SJCRH30 (cell line): ENCODE results near the gene DPP4. TPM values are rescaled to one million over a fixed set of nuclear protein-coding genes. Genes with fewer than 3 reads are reported as not detected.
"Not testable (repeated sequence)": the region's sequence is repeated elsewhere in the genome, so short reads cannot be mapped to it uniquely, and the experiment has no call there.

ENCODE experiments used
- DNase-seq, 2 experiments: peaks; one replicate each; pipeline ENCODE4 v3.0.0-alpha.2; 2015 to 2020
- H3K27ac ChIP-seq: fragments of 250-450 bp; sonication (Bioruptor Pico); 2 replicates; pipeline ENCODE4 v1.5.1; 2020; ENCODE audit warnings: mild to moderate bottlenecking, moderate library complexity
- H3K27me3 ChIP-seq: fragments of 250-450 bp; sonication (Bioruptor Pico); 2 replicates; pipeline ENCODE4 v1.5.1; 2020; ENCODE audit warnings: mild to moderate bottlenecking, moderate library complexity
- H3K36me3 ChIP-seq: fragments of 250-450 bp; sonication (Bioruptor Pico); 2 replicates; pipeline ENCODE4 v1.5.1; 2020; ENCODE audit warnings: mild to moderate bottlenecking, moderate library complexity
- H3K4me1 ChIP-seq: fragments of 250-450 bp; sonication (Bioruptor Pico); 2 replicates; pipeline ENCODE4 v1.5.1; 2020; ENCODE audit warnings: mild to moderate bottlenecking, moderate library complexity
- H3K4me3 ChIP-seq: fragments of 250-450 bp; sonication (Bioruptor Pico); 2 replicates; pipeline ENCODE4 v1.5.1; 2020; ENCODE audit warnings: mild to moderate bottlenecking, moderate library complexity
- H3K9me3 ChIP-seq: fragments of 250-450 bp; sonication (Bioruptor Pico); replicated peaks from 2 replicates; pipeline ENCODE4 v1.5.1; 2020; ENCODE audit warnings: mild to moderate bottlenecking, moderate library complexity
- total RNA-seq: library from RNA; depleted of rRNA; stranded (reverse); fragments of >200 nt; shearing (Covaris generic); gene quantifications from 2 replicates; pipeline ENCODE4 v1.2.3, GENCODE V29; 2014

The DPP4 gene
- total RNA-seq, 1 experiment from 2014 or later = not detected

DNA sequence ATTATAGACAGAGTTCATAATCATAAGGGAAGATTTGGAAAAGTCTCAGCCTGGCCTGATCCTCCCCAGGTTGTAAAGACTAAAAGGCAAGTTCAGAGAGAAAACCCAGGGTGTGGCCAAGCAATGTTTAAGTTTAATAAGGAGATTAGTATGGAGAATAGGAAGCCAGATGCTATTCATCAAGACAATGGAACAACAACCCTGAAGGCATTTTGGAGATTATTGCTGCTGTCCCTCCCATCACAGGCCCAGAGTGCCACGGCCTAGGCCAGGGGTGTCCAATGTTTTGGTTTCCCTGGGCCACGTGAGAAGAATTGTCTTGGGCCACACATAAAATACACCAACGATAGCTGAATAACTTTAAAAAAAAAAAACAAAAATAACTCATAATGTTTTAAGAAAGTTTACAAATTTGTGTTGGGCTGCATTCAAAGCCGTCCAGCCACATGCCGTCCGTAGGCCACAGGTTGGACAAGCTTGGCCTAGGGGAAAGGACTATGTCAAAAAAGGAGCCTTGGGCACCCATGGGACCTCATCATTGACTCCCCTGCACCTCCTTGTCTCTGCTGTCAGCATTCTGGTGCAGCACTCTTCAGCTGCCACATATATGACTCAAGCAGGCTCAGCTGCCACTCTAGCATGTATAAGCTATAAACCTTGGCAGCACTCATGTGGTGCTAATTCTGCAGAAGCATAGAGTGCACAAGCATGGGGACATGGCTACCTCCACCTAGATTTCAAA, 20.8 kb downstream of the DPP4 start:
- no peak for DNase-seq
- Histone ChIP-seq H3K4me1 (no peaks in the 10 kb centered on the region), H3K27me3 (no peaks in the 10 kb centered on the region), H3K36me3 (no peaks in the 10 kb centered on the region), H3K4me3 (no peak overlapping the region), H3K9me3 (no peaks in the 10 kb centered on the region), H3K27ac (no peak overlapping the region)

DNA sequence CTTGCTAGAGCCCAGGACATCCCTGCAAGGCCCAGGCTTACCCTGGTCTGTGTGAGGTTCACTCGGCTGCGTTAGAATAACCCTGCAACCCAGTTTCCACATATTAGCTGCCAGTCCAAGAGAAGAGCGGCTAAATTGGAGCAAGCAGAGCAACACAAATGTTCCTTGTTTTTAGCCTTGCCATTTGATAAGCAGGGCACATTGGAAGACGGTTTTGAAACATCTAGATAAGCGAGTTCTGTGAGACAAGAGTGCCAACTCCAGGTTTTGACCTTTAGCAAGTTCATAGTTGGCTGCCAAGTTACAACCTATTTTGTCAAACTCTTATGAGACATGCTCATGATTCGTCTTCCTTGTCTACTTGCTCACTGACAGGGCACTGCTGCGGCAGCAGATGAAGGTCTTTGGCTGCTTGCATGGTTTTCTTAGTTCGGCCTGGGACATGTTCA, 23.5 kb downstream of the DPP4 start:
- DNase-seq = no peak
- Histone ChIP-seq H3K4me1 (no peaks in the 10 kb centered on the region), H3K4me3 (no peak overlapping the region), H3K9me3 (no peaks in the 10 kb centered on the region), H3K36me3 (no peaks in the 10 kb centered on the region), H3K27ac (no peak overlapping the region), H3K27me3 (no peaks in the 10 kb centered on the region)

DNA sequence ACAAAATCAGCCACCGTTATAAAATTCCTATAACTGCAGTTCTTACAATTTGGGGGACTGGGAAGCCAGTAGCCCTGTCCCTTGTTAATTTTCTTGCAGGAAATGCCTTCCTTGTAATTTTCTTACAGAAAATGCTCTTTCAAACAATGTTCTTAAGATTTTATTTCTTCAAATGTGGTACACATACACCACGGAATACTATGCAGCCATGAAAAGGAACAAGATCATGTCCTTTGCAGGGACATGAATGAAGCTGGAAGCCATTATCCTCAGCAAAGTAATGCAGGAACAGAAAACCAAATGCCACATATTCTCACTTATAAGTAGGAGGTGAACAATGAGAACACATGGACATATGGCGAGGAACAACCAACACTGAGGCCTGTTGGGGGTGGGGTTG, 24.9 kb downstream of the DPP4 start:
- H3K27me3 ChIP-seq, H3K27ac ChIP-seq, H3K36me3 ChIP-seq, H3K4me1 ChIP-seq, H3K9me3 ChIP-seq, H3K4me3 ChIP-seq, DNase-seq: not testable (repeated sequence)

DNA sequence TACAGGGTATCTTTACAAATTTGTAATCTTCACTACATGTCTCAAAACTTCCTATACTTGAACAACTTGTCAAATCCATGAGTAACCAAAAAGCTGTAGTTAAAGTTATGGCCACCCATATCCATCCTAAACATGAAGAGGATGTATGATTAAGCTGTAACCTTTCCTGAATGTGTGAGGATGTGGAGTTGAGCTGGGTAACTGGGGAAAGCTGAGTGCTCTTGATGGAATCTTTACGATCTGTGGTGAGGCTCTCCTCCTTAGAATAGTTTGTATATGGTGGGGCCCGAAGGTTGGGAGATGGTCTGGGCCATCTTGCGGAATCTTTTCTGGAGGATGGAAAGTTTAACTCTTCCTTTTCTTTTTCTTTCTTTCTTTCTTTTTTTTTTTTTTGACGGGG, 29.4 kb downstream of the DPP4 start:
- no peaks in the 10 kb centered on the region for H3K4me1 ChIP-seq
- no peak overlapping the region for H3K4me3 ChIP-seq
- H3K27me3 ChIP-seq = no peaks in the 10 kb centered on the region
- DNase-seq = no peak
- H3K36me3 ChIP-seq = no peaks in the 10 kb centered on the region
- no peaks in the 10 kb centered on the region for H3K9me3 ChIP-seq
- H3K27ac ChIP-seq = no peak overlapping the region

DNA sequence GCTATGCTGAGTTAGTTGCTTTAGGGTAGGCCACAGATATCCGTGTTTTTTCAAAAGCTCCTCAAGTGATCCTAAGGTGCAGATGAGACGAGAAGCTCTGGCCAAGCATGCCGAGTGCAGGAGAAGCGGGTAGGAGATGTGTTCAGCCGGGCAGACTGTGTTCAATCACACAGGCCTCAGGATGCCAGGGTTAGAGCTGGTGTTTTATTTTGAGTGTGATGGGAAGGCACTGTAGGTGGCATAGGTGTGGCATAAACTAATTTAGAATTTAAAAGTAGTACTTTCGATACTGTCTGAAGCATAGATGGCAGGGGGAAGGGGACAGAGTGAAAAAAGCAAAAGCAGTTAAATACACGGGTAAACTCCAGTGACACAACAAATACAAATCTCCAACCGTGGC, 30.9 kb downstream of the DPP4 start:
- Histone ChIP-seq H3K4me1 (no peaks in the 10 kb centered on the region), H3K27me3 (no peaks in the 10 kb centered on the region), H3K27ac (no peak overlapping the region), H3K9me3 (no peaks in the 10 kb centered on the region), H3K4me3 (no peak overlapping the region), H3K36me3 (no peaks in the 10 kb centered on the region)
- no peak for DNase-seq

DNA sequence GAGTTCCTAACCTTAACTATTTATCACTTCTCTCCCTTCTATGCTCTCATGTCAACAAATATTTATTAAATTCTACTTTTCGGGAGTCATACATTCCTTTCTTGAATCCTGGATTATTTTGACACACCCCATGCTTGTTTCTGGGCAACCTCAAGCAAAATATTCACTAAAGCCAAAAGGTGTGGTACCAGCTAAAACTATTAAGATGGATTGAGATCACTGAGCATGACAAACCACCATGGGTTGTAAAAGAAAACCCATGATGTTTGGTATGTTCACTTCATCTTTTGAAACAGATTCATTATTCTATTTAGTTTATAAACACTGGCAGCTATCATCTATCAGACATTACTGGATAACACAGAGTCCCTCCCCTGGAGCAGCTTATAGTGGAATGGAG, 32.5 kb downstream of the DPP4 start:
- H3K27ac ChIP-seq = no peak overlapping the region
- H3K4me3 ChIP-seq = no peak overlapping the region
- no peaks in the 10 kb centered on the region for H3K27me3 ChIP-seq
- H3K4me1 ChIP-seq = no peaks in the 10 kb centered on the region
- no peaks in the 10 kb centered on the region for H3K9me3 ChIP-seq
- no peaks in the 10 kb centered on the region for H3K36me3 ChIP-seq
- no peak for DNase-seq

DNA sequence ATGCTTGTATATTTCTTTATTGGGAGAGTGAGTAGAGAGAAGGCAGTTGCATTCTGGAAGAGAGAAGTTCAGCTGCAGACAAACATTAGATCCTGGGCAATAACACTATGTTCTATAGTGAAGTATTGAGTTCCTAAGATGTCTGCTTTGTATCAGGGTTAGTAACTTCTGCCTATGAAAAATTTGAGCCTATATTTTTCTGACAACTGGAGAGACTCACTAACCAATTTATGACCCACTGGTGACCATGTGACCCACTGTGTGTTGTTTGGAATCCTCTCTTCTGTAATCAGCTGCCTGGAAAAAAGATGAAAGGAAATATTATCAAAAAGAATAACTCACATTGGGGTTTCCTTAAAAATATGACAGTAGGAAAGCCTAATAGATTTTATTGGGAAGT, 35.3 kb downstream of the DPP4 start:
- no peak overlapping the region for H3K4me3 ChIP-seq
- no peaks in the 10 kb centered on the region for H3K9me3 ChIP-seq
- DNase-seq = no peak
- H3K4me1 ChIP-seq = no peaks in the 10 kb centered on the region
- H3K27ac ChIP-seq = no peak overlapping the region
- no peaks in the 10 kb centered on the region for H3K36me3 ChIP-seq
- H3K27me3 ChIP-seq = no peaks in the 10 kb centered on the region

DNA sequence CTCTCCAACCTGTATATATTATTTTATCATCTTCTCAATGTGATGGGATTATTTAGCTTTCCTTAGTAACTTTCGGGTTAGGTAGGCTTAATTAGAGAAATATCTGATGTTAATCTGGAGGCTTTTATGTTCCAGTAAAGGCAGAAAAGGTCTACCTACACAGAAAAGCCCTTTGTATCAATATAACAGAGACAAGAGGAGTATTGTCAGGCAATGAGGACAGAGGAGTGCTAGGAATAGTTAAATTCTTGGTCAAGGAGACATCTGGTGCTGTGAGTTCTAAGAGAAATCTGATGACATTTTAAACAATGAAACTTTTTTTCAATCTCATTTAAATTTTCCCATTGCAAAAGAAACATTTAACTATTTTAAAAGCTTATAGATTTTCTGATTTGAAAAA, 36.1 kb downstream of the DPP4 start:
- Histone ChIP-seq H3K9me3 (no peaks in the 10 kb centered on the region), H3K36me3 (no peaks in the 10 kb centered on the region), H3K27me3 (no peaks in the 10 kb centered on the region), H3K4me1 (no peaks in the 10 kb centered on the region), H3K27ac (no peak overlapping the region), H3K4me3 (no peak overlapping the region)
- DNase-seq = no peak

DNA sequence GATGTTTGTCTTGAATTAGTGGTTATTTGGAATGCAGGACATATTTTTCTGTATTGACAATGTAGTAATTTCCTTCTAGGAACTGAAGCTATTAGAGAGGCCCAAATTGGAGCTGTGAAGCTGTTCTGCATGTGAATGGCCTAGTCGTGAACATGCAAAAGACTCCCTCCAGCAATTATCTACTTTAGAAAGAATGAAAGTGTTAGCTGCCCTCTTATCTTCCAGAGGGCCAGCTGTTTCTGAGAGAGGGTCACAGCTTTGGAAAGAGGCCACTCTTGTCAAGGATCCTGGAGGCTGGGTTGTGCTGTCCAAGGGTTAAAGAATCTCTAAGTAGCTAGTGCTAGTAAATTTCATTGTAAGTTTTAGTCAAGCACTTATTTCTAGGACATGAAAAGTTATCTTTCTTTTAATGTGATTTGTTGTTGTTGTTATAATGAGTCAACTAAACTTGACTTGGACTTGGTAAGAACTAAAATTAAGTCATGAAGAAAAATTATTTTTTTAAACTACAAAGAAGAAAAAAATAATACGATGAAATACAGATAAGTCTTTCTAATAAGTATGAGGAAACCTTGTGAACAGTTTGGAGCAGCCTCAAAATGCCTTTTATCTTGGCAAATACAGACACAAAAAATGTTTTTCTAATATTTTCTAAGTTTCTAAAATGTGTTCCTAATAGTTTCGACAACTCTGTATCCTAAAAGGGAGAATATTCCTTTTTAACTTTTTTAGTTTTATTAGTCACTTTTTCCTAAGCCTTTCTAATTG, 36.8 kb downstream of the DPP4 start:
- no peak for DNase-seq
- no peaks in the 10 kb centered on the region for H3K36me3 ChIP-seq
- H3K27me3 ChIP-seq = no peaks in the 10 kb centered on the region
- H3K27ac ChIP-seq = no peak overlapping the region
- H3K4me1 ChIP-seq = no peaks in the 10 kb centered on the region
- H3K9me3 ChIP-seq = no peaks in the 10 kb centered on the region
- H3K4me3 ChIP-seq = no peak overlapping the region

DNA sequence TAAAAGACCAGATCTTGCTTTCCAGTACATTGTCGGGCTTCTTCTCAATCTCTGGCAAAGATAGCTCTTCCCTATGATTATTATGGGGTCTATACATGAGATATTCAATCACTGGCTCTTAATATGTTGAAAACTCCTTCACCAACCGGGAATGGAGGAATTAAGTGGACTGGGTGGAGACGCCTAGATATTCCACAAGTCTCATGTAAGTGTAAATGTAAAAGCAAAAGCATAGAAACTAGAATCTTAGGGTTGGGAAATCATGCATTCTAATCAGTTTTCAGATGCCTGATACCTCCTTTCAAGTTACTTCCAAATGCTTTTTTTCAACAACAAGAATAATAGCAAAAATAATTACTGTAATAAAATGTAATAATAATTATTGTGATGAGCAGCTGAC, 38.0 kb downstream of the DPP4 start:
- no peaks in the 10 kb centered on the region for H3K27me3 ChIP-seq
- H3K4me1 ChIP-seq = no peaks in the 10 kb centered on the region
- H3K36me3 ChIP-seq = no peaks in the 10 kb centered on the region
- no peak for DNase-seq
- no peaks in the 10 kb centered on the region for H3K9me3 ChIP-seq
- no peak overlapping the region for H3K27ac ChIP-seq
- no peak overlapping the region for H3K4me3 ChIP-seq

DNA sequence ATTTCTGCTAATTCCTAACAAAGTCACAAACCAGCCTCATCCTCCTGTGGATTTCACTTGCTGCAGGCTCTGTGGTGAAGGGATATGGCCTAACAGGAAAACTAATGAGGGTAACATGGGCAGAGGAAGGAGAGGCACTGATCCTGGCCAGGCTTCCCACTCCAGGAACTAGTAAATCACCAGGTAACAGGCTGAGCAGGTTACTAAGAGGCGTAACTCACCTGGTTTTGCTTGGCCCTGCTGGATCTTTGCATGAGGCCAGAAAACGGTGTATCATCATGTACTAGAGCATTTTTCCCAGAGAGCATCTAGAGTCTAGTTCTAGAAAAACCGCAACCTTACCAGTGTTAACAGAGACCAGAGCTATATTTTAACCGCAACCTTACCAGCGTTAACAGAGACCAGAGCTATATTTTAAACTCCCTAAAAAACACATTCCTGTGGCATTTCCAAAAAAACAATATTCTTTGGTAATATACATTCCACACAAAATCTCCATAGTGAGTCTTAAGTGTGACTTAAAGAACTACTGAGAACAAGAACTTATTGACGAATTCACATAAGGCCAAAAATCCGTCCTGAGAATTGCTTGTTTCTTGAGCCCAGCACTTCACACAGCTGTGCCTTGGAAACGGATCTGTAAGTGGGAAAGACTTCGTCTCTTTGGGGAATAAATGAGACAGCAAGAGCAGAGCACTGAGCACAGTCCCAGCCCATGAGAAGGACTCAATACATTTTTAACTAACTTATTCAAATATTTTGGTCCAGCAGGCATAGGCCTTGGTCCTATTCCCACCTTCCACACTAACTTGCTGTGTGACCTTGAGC, 43.4 kb downstream of the DPP4 start:
- Histone ChIP-seq H3K4me3 (no peak overlapping the region), H3K27me3 (no peaks in the 10 kb centered on the region), H3K27ac (no peak overlapping the region), H3K4me1 (0 out of 2 replicates have a peak, but pooled peaks cover 3% of the 10 kb centered on the region), H3K36me3 (no peaks in the 10 kb centered on the region), H3K9me3 (no peaks in the 10 kb centered on the region)
- no peak for DNase-seq

DNA sequence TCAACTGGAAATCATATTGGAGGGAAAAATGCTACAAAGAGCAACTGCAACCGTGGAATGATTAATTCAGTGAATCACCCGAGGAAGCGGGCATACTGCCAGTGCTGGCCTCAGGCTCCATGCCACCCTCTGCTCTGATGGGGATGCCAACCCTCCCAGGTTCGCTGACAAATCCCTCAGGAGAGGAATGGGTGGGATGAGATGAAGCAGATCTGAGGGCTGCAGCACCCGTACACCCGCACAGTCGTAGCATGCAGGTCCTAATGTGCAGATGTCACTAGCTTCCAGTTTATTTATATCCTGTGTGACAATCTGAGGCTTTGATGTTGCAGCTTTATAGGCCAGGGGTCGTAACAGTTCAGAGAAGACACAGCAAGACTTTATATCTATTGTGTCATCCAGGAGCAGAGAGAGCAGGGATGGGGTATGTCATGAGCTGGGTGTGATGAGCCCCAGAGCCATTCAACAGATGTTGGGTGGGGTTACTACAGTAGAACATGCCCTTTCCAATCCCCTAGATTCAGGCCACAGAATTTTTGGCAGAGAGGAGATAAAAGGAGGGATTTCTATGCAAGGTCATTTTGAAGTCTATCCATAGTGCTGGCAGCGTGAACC, 44.6 kb downstream of the DPP4 start:
- H3K36me3 ChIP-seq = no peaks in the 10 kb centered on the region
- no peak overlapping the region for H3K27ac ChIP-seq
- H3K4me1 ChIP-seq = peaks cover 3% of the 10 kb centered on the region; the same call in 1 of the 2 replicates
- H3K4me3 ChIP-seq = no peak overlapping the region
- no peaks in the 10 kb centered on the region for H3K9me3 ChIP-seq
- DNase-seq = no peak
- H3K27me3 ChIP-seq = no peaks in the 10 kb centered on the region

DNA sequence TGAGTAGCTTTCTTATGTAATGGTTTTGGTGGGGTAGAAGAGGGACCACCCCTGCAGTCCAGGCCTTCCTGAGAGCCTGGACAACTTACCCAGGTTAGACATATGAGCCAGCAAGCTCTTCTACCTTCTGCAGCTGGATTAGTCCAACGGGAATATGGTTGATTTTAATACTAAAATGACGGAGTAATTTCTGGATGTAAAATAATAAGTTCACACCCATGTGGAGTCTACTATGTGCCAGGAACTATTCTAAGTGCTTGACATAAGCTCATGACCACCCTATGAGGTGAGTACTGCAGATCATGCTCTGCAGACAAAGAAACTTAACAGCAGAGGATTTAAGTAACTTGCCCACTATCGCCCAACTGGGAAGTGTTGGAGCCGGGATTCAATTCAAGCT, 45.5 kb downstream of the DPP4 start:
- H3K9me3 ChIP-seq = no peaks in the 10 kb centered on the region
- no peak overlapping the region for H3K27ac ChIP-seq
- peaks cover 3% of the 10 kb centered on the region; the same call in 1 of the 2 replicates for H3K4me1 ChIP-seq
- H3K27me3 ChIP-seq = no peaks in the 10 kb centered on the region
- H3K4me3 ChIP-seq = no peak overlapping the region
- DNase-seq = no peak
- H3K36me3 ChIP-seq = no peaks in the 10 kb centered on the region

DNA sequence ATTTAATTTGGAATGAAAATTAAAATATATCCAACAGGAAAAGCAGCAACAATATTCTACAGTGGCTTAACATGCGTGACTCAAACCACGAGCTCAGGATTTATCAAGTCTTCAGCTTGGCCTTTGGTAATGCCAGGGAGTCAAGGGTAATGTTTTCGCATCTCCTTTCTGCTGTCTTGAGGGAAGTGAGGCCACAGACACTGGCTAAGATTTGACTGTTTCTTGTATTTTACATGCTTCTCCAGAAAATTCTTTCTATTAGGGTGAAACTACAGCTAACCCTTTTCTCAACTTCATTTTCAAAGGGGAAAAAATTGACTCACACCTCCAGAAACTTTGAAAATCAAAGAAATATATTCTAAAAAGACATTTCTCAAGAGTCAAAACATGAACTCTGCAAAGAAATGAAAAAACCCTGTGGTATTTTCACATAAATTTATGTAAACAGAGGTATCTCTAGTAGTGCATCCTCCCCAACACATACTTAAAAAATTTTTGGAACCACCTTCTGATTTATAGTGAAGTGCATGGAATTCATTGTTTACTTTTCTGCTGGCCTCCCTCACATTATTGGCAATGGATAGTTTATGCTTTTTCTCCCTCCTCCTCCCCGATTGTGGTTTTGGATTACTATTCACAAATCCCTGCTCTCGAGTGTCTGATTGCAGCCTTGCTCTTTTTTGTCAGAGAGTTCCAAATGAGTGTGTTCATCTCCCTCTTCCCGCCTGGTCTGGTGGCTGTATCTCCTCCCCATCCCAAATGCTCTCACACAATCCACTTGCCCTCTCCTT, 48.7 kb downstream of the DPP4 start:
- Histone ChIP-seq H3K36me3 (no peaks in the 10 kb centered on the region), H3K4me3 (no peak overlapping the region), H3K27ac (no peak overlapping the region), H3K27me3 (no peaks in the 10 kb centered on the region), H3K4me1 (peaks cover 3% of the 10 kb centered on the region; the same call in 1 of the 2 replicates), H3K9me3 (no peaks in the 10 kb centered on the region)
- peak; percentile 4 to 27 for DNase-seq
